ENCODE results near the gene NPEPL1. TPM values are rescaled to one million over a fixed set of nuclear protein-coding genes. Genes with fewer than 3 reads are reported as not detected.
"Not testable (repeated sequence)": the region's sequence is repeated elsewhere in the genome, so short reads cannot be mapped to it uniquely, and the experiment has no call there.

The NPEPL1 gene
- total and polyA plus RNA-seq, 2 experiments from 2014 or later, result 37.5 to 49.8 TPM

GRCh38 chr20:58721951-58722778 lies 29.6 kb downstream of the NPEPL1 start:
- Histone ChIP-seq H3K4me1 (ENCODE audit: insufficient read depth) (no peaks in the 10 kb centered on the region), H3K9me2 (ENCODE audit: insufficient read depth) (no peaks in the 10 kb centered on the region), H3K9ac (no peak overlapping the region), H3K4me2 (ENCODE audit: unreplicated experiment) (no peak overlapping the region), H3K27ac (no peak overlapping the region), H3K36me3 (ENCODE audit: low read depth) (no peaks in the 10 kb centered on the region), H3K9me3 (ENCODE audit: low read depth) (no peaks in the 10 kb centered on the region), H3K4me3 (no peak overlapping the region), H3F3A (ENCODE audit: insufficient read depth) (no peaks in the 10 kb centered on the region), H3K79me2 (ENCODE audit: insufficient read depth) (no peaks in the 10 kb centered on the region), H3K27me3 (replicated peaks; ENCODE audit: insufficient read depth) (peaks cover 33% of the 10 kb centered on the region), H4K20me1 (ENCODE audit: insufficient read depth) (no peaks in the 10 kb centered on the region), H2AFZ (no peak overlapping the region)
- no peak for DNase-seq
- WGBS, 2 experiments (ENCODE audit: low coverage in 1 of 2, low lambda C conversion rate in 2 of 2, missing lambda C conversion rate in 2 of 2), result 49 to 54% methylated on average over 22 of the region's 22 CpGs
- in situ Hi-C loops (cut with MboI), result no loop called here
- TF ChIP-seq EZH2 (IDR thresholded peaks at IDR 0.05; ENCODE audit: insufficient read depth, poor library complexity, severe bottlenecking) (no peak), EZH2phosphoT487 (IDR thresholded peaks at IDR 0.05; ENCODE audit: insufficient read depth, low read depth) (no peak)

GRCh38 chr20:58722877-58723627 lies 30.5 kb downstream of the NPEPL1 start:
- Histone ChIP-seq H4K20me1 (ENCODE audit: insufficient read depth) (no peaks in the 10 kb centered on the region), H3K4me3 (no peak overlapping the region), H3K9me2 (ENCODE audit: insufficient read depth) (no peaks in the 10 kb centered on the region), H2AFZ (no peak overlapping the region), H3K36me3 (ENCODE audit: low read depth) (no peaks in the 10 kb centered on the region), H3K79me2 (ENCODE audit: insufficient read depth) (no peaks in the 10 kb centered on the region), H3K27ac (no peak overlapping the region), H3K4me1 (ENCODE audit: insufficient read depth) (no peaks in the 10 kb centered on the region), H3K9ac (no peak overlapping the region), H3K4me2 (ENCODE audit: unreplicated experiment) (no peak overlapping the region), H3K27me3 (replicated peaks; ENCODE audit: insufficient read depth) (peaks cover 33% of the 10 kb centered on the region), H3F3A (ENCODE audit: insufficient read depth) (no peaks in the 10 kb centered on the region), H3K9me3 (ENCODE audit: low read depth) (no peaks in the 10 kb centered on the region)
- in situ Hi-C loops (cut with MboI), result no loop called here
- 41 to 55% methylated on average over 5 to 9 of the region's 9 CpGs for WGBS, 2 experiments (ENCODE audit: low coverage in 1 of 2, low lambda C conversion rate in 2 of 2, missing lambda C conversion rate in 2 of 2)
- no peak for TF ChIP-seq EZH2 (IDR thresholded peaks at IDR 0.05; ENCODE audit: insufficient read depth, poor library complexity, severe bottlenecking)
- TF ChIP-seq EZH2phosphoT487 (IDR thresholded peaks at IDR 0.05; ENCODE audit: insufficient read depth, low read depth), result no peak
- no peak for DNase-seq

DNA sequence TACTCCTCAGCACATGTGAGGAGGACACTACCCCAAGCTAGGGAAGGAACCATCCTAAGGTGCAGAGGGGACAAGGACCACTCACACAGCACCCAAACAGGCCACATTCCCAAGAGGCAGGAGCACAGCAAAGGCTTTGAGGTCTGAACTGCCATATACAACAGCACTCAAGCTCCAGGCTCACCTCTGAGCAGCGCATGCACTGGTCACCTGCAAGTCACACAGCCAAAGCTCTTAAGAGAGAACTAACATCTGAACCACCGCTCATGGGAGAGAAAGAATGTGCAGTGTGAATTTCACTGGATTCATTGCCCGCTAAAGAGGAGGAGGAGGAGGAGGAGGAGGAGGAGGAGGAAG lies 31.0 kb downstream of the NPEPL1 start:
- WGBS, 2 experiments (ENCODE audit: low coverage in 1 of 2, low lambda C conversion rate in 2 of 2, missing lambda C conversion rate in 2 of 2), result 77 to 79% methylated on average over 3 of the region's 3 CpGs
- H3K79me2 ChIP-seq (ENCODE audit: insufficient read depth), result no peaks in the 10 kb centered on the region
- no peak overlapping the region for H2AFZ ChIP-seq
- no peaks in the 10 kb centered on the region for H3F3A ChIP-seq (ENCODE audit: insufficient read depth)
- no peak overlapping the region for H3K27ac ChIP-seq
- H3K36me3 ChIP-seq (ENCODE audit: low read depth), result no peaks in the 10 kb centered on the region
- no peaks in the 10 kb centered on the region for H3K9me3 ChIP-seq (ENCODE audit: low read depth)
- peaks cover 33% of the 10 kb centered on the region for H3K27me3 ChIP-seq (replicated peaks; ENCODE audit: insufficient read depth)
- H3K4me1 ChIP-seq (ENCODE audit: insufficient read depth), result no peaks in the 10 kb centered on the region
- H3K4me3 ChIP-seq, result no peak overlapping the region
- H3K4me2 ChIP-seq (ENCODE audit: unreplicated experiment), result no peak overlapping the region
- in situ Hi-C loops (cut with MboI), result no loop called here
- TF ChIP-seq EZH2 (IDR thresholded peaks at IDR 0.05; ENCODE audit: insufficient read depth, poor library complexity, severe bottlenecking) (no peak), EZH2phosphoT487 (IDR thresholded peaks at IDR 0.05; ENCODE audit: insufficient read depth, low read depth) (no peak)
- no peak overlapping the region for H3K9ac ChIP-seq
- H4K20me1 ChIP-seq (ENCODE audit: insufficient read depth), result no peaks in the 10 kb centered on the region
- H3K9me2 ChIP-seq (ENCODE audit: insufficient read depth), result no peaks in the 10 kb centered on the region
- no peak for DNase-seq

- 44 to 50% methylated on average over 2 of the region's 2 CpGs for WGBS, 2 experiments (ENCODE audit: low coverage in 1 of 2, low lambda C conversion rate in 2 of 2, missing lambda C conversion rate in 2 of 2)
- H3K79me2 ChIP-seq (ENCODE audit: insufficient read depth); H3K9me2 ChIP-seq (ENCODE audit: insufficient read depth); H4K20me1 ChIP-seq (ENCODE audit: insufficient read depth); DNase-seq; H3K4me2 ChIP-seq (ENCODE audit: unreplicated experiment); H3K9me3 ChIP-seq (ENCODE audit: low read depth); H3K9ac ChIP-seq; H3K4me1 ChIP-seq (ENCODE audit: insufficient read depth); H3K36me3 ChIP-seq (ENCODE audit: low read depth); in situ Hi-C loops (cut with MboI); H3K27ac ChIP-seq; H2AFZ ChIP-seq; H3K4me3 ChIP-seq; H3F3A ChIP-seq (ENCODE audit: insufficient read depth): not testable (repeated sequence)
- H3K27me3 ChIP-seq (replicated peaks; ENCODE audit: insufficient read depth), result peaks cover 25% of the 10 kb centered on the region
Observed at GRCh38 chr20:58726156-58726555, 33.6 kb downstream of the NPEPL1 start.
